Upper lobe of left lung (tissue), 4 donors: Measurements from ENCODE around the gene JMJD8.

Experiments used
- CTCF ChIP-seq, 6 experiments: fragments of 450-650 bp in 4 of 6; fragments of 200-600 bp in 2 of 6; sonication (generic) in 2 of 6; IDR thresholded peaks; one replicate each; pipeline ENCODE4 v1.5.1; 2016 to 2019; ENCODE audit warnings: antibody characterized with exemption in 6 of 6
- POLR2AphosphoS5 ChIP-seq, 2 donors: sonication (generic); formaldehyde crosslinking; IDR thresholded peaks; one replicate each; pipeline ENCODE4 v1.5.1; 2017; ENCODE audit warnings: antibody characterized with exemption in 2 of 2

GRCh38 chr16:727291-727977 lies 43.3 kb upstream of the JMJD8 start:
- TF ChIP-seq CTCF (IDR thresholded peaks at IDR 0.05) (no peak), POLR2AphosphoS5 (IDR thresholded peaks at IDR 0.05) (no peak)
